ENCODE data around the gene ARMH4. TPM values are rescaled to one million over a fixed set of nuclear protein-coding genes. Genes with fewer than 3 reads are reported as not detected.
A peak's percentile ranks its signal among the peaks of the same experiment; 100 is the strongest.
"Not testable (repeated sequence)": the region's sequence is repeated elsewhere in the genome, so short reads cannot be mapped to it uniquely, and the experiment has no call there.

The ARMH4 gene
- total RNA-seq, 3 donors from 2014 or later = not detected

GRCh38 chr14:58130116-58130782 is 21.8 kb downstream of the ARMH4 start:
- Mint-ChIP-seq H3K36me3 (ENCODE audit: insufficient read depth) (peaks cover 3% of the 10 kb centered on the region), H3K4me3 (no peak overlapping the region), H3K27me3 (ENCODE audit: low read depth) (peaks cover 2% of the 10 kb centered on the region), H3K4me1 (ENCODE audit: low read depth) (no peaks in the 10 kb centered on the region), H3K9me3 (peaks cover 11% of the 10 kb centered on the region)
- ATAC-seq (no peak), DNase-seq (no peak)

GRCh38 chr14:58129208-58129607 is 22.8 kb downstream of the ARMH4 start:
- Mint-ChIP-seq H3K4me3 (no peak overlapping the region), H3K9me3 (peaks cover 16% of the 10 kb centered on the region), H3K27me3 (ENCODE audit: low read depth) (peaks cover 2% of the 10 kb centered on the region), H3K36me3 (ENCODE audit: insufficient read depth) (peaks cover 3% of the 10 kb centered on the region), H3K4me1 (ENCODE audit: low read depth) (no peaks in the 10 kb centered on the region)
- DNase-seq (no peak), ATAC-seq (no peak)

- DNase-seq = no peak
- H3K36me3 Mint-ChIP-seq (ENCODE audit: insufficient read depth) = peaks cover 3% of the 10 kb centered on the region
- H3K4me1 Mint-ChIP-seq (ENCODE audit: low read depth) = no peaks in the 10 kb centered on the region
Observed at GRCh38 chr14:58128416-58128815, 23.6 kb downstream of the ARMH4 start.

GRCh38 chr14:58122546-58122945 is 29.5 kb downstream of the ARMH4 start:
- not testable (repeated sequence) for ATAC-seq; H3K4me3 Mint-ChIP-seq; H3K36me3 Mint-ChIP-seq (ENCODE audit: insufficient read depth); H3K4me1 Mint-ChIP-seq (ENCODE audit: low read depth); DNase-seq
- peaks cover 10% of the 10 kb centered on the region for H3K27me3 Mint-ChIP-seq (ENCODE audit: low read depth)
- peaks cover 16% of the 10 kb centered on the region for H3K9me3 Mint-ChIP-seq

More at GRCh38 chr14:58128416-58128815, 23.6 kb downstream of the ARMH4 start:
- H3K27me3 Mint-ChIP-seq (ENCODE audit: low read depth) = peaks cover 4% of the 10 kb centered on the region
- H3K4me3 Mint-ChIP-seq = no peak overlapping the region
- ATAC-seq = no peak
- H3K9me3 Mint-ChIP-seq = peaks cover 16% of the 10 kb centered on the region

GRCh38 chr14:58121530-58122186 is 30.4 kb downstream of the ARMH4 start:
- ATAC-seq (no peak), DNase-seq (no peak)
- peaks cover 3% of the 10 kb centered on the region for H3K36me3 Mint-ChIP-seq (ENCODE audit: insufficient read depth)
- peaks cover 16% of the 10 kb centered on the region for H3K9me3 Mint-ChIP-seq
- H3K27me3 Mint-ChIP-seq (ENCODE audit: low read depth) = peaks cover 10% of the 10 kb centered on the region
- no peaks in the 10 kb centered on the region for H3K4me1 Mint-ChIP-seq (ENCODE audit: low read depth)
- H3K4me3 Mint-ChIP-seq = no peak overlapping the region

GRCh38 chr14:58119381-58119780 is 32.6 kb downstream of the ARMH4 start:
- peaks cover 18% of the 10 kb centered on the region for H3K27me3 Mint-ChIP-seq (ENCODE audit: low read depth)
- no peak overlapping the region for H3K4me3 Mint-ChIP-seq
- no peaks in the 10 kb centered on the region for H3K9me3 Mint-ChIP-seq
- no peak for DNase-seq
- H3K36me3 Mint-ChIP-seq (ENCODE audit: insufficient read depth) = no peaks in the 10 kb centered on the region
- H3K4me1 Mint-ChIP-seq (ENCODE audit: low read depth) = no peaks in the 10 kb centered on the region
- ATAC-seq = no peak

GRCh38 chr14:58118097-58118815 is 33.8 kb downstream of the ARMH4 start:
- Mint-ChIP-seq H3K4me1 (ENCODE audit: low read depth) (no peaks in the 10 kb centered on the region), H3K27me3 (ENCODE audit: low read depth) (peaks cover 19% of the 10 kb centered on the region), H3K36me3 (ENCODE audit: insufficient read depth) (no peaks in the 10 kb centered on the region), H3K4me3 (no peak overlapping the region), H3K9me3 (no peaks in the 10 kb centered on the region)
- DNase-seq (no peak), ATAC-seq (no peak)

- Mint-ChIP-seq H3K4me3 (no peak overlapping the region), H3K36me3 (ENCODE audit: insufficient read depth) (no peaks in the 10 kb centered on the region), H3K9me3 (no peaks in the 10 kb centered on the region), H3K4me1 (ENCODE audit: low read depth) (no peaks in the 10 kb centered on the region), H3K27me3 (ENCODE audit: low read depth) (peaks cover 8% of the 10 kb centered on the region)
- ATAC-seq (no peak), DNase-seq (no peak)
Observed at GRCh38 chr14:58109744-58110143, 42.3 kb downstream of the ARMH4 start.

- H3K36me3 Mint-ChIP-seq (ENCODE audit: insufficient read depth) = no peaks in the 10 kb centered on the region
- peaks cover 8% of the 10 kb centered on the region for H3K27me3 Mint-ChIP-seq (ENCODE audit: low read depth)
- DNase-seq = no peak
- H3K4me3 Mint-ChIP-seq = no peak overlapping the region
- H3K9me3 Mint-ChIP-seq = no peaks in the 10 kb centered on the region
- H3K4me1 Mint-ChIP-seq (ENCODE audit: low read depth) = no peaks in the 10 kb centered on the region
- ATAC-seq = peak; percentile 43 to 52
Observed at GRCh38 chr14:58108717-58109116, 43.3 kb downstream of the ARMH4 start.

GRCh38 chr14:58107947-58108552 is 44.0 kb downstream of the ARMH4 start:
- H3K36me3 Mint-ChIP-seq (ENCODE audit: insufficient read depth) = no peaks in the 10 kb centered on the region
- H3K27me3 Mint-ChIP-seq (ENCODE audit: low read depth) = peaks cover 5% of the 10 kb centered on the region
- DNase-seq (peak; percentile 12), ATAC-seq (peak in 1 of 2 donors; percentile 37)
- no peaks in the 10 kb centered on the region for H3K9me3 Mint-ChIP-seq
- no peak overlapping the region for H3K4me3 Mint-ChIP-seq
- no peaks in the 10 kb centered on the region for H3K4me1 Mint-ChIP-seq (ENCODE audit: low read depth)

GRCh38 chr14:58107041-58107440 is 45.0 kb downstream of the ARMH4 start:
- no peaks in the 10 kb centered on the region for H3K9me3 Mint-ChIP-seq
- DNase-seq (no peak), ATAC-seq (no peak)
- H3K27me3 Mint-ChIP-seq (ENCODE audit: low read depth) = peaks cover 5% of the 10 kb centered on the region
- no peaks in the 10 kb centered on the region for H3K36me3 Mint-ChIP-seq (ENCODE audit: insufficient read depth)
- no peaks in the 10 kb centered on the region for H3K4me1 Mint-ChIP-seq (ENCODE audit: low read depth)
- no peak overlapping the region for H3K4me3 Mint-ChIP-seq

GRCh38 chr14:58106446-58106845 is 45.6 kb downstream of the ARMH4 start:
- Mint-ChIP-seq H3K4me1 (ENCODE audit: low read depth) (no peaks in the 10 kb centered on the region), H3K4me3 (no peak overlapping the region), H3K9me3 (no peaks in the 10 kb centered on the region), H3K36me3 (ENCODE audit: insufficient read depth) (no peaks in the 10 kb centered on the region), H3K27me3 (ENCODE audit: low read depth) (peaks cover 5% of the 10 kb centered on the region)
- ATAC-seq (no peak), DNase-seq (no peak)

- ATAC-seq = no peak
- H3K36me3 Mint-ChIP-seq (ENCODE audit: insufficient read depth) = no peaks in the 10 kb centered on the region
- no peak for DNase-seq
- H3K4me3 Mint-ChIP-seq = no peak overlapping the region
- H3K9me3 Mint-ChIP-seq = no peaks in the 10 kb centered on the region
- no peaks in the 10 kb centered on the region for H3K4me1 Mint-ChIP-seq (ENCODE audit: low read depth)
- peaks cover 5% of the 10 kb centered on the region for H3K27me3 Mint-ChIP-seq (ENCODE audit: low read depth)
Observed at GRCh38 chr14:58104808-58105207, 47.2 kb downstream of the ARMH4 start.

GRCh38 chr14:58100735-58101368 is 51.2 kb downstream of the ARMH4 start:
- Mint-ChIP-seq H3K9me3 (no peaks in the 10 kb centered on the region), H3K27me3 (ENCODE audit: low read depth) (peaks cover 5% of the 10 kb centered on the region), H3K4me1 (ENCODE audit: low read depth) (no peaks in the 10 kb centered on the region), H3K36me3 (ENCODE audit: insufficient read depth) (no peaks in the 10 kb centered on the region), H3K4me3 (no peak overlapping the region)
- ATAC-seq (no peak), DNase-seq (no peak)
